ENCODE results near the gene ATXN10. TPM values are rescaled to one million over a fixed set of nuclear protein-coding genes. Genes with fewer than 3 reads are reported as not detected.
A peak's percentile ranks its signal among the peaks of the same experiment; 100 is the strongest.

Gene ATXN10
- total RNA-seq, 2 experiments from 2014 or later: 87.1 to 101 TPM

- H3K36me3 Mint-ChIP-seq (ENCODE audit: low read depth): peaks cover 33% of the 10 kb centered on the region
- ChIA-PET CTCF (no interaction called here), POLR2A (no interaction called here)
- peaks cover 18% of the 10 kb centered on the region for H3K9me3 Mint-ChIP-seq (ENCODE audit: low read depth)
- no peak for ATAC-seq
- DNase-seq: no peak
- intact Hi-C loops (cut with DNase I, micrococcal nuclease): no loop called here
- no peak overlapping the region for H3K27ac Mint-ChIP-seq
- no peaks in the 10 kb centered on the region for H3K4me1 Mint-ChIP-seq
- no peak overlapping the region for H3K4me3 Mint-ChIP-seq
- H3K27me3 Mint-ChIP-seq: no peaks in the 10 kb centered on the region
Observed at GRCh38 chr22:45855961-45856360, 184.3 kb downstream of the ATXN10 start.

DNA sequence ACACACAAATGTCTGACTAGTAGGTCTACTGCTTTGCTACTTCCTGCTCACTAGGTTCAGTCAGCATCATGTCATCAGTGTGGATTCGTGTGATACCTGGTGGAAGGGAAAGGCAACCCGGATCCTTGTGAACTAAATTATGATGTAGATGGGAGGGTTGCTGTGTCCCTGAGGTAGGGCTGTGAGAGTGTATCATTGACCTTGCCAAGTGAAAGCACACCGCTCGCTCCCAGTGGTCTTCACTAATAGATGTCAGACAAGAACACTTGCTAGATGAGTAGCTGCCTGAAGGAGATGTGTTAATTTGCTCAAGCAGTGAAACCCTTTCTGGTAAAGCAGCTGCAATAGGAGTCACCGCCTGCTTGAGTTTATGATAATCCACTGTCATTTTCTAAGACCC lies 185.9 kb downstream of the ATXN10 start:
- Mint-ChIP-seq H3K9me3 (ENCODE audit: low read depth) (peaks cover 10% of the 10 kb centered on the region), H3K27ac (no peak overlapping the region), H3K4me1 (no peaks in the 10 kb centered on the region), H3K4me3 (no peak overlapping the region), H3K27me3 (no peaks in the 10 kb centered on the region), H3K36me3 (ENCODE audit: low read depth) (peaks cover 17% of the 10 kb centered on the region)
- DNase-seq (no peak), ATAC-seq (no peak)
- ChIA-PET POLR2A (no interaction called here), CTCF (no interaction called here)
- intact Hi-C loops (cut with DNase I, micrococcal nuclease): no loop called here

- no peak overlapping the region for H3K4me3 Mint-ChIP-seq
- CTCF ChIA-PET: interaction anchor here (1.1 kb wide), 1 partner anchor 125 kb away, joined by 3 read pairs; no protein-coding TSS in a partner anchor
- intact Hi-C loops (cut with DNase I, micrococcal nuclease): loop anchor here (5.0 to 10.0 kb wide), 2 partner anchors 255 to 282 kb away; no protein-coding TSS in a partner anchor
- no peak overlapping the region for H3K27ac Mint-ChIP-seq
- peaks cover 7% of the 10 kb centered on the region for H3K27me3 Mint-ChIP-seq
- peaks cover 9% of the 10 kb centered on the region for H3K9me3 Mint-ChIP-seq (ENCODE audit: low read depth)
- DNase-seq (no peak), ATAC-seq (no peak)
- peaks cover 9% of the 10 kb centered on the region for H3K4me1 Mint-ChIP-seq
- POLR2A ChIA-PET: no interaction called here
- H3K36me3 Mint-ChIP-seq (ENCODE audit: low read depth): peaks cover 9% of the 10 kb centered on the region
Observed at GRCh38 chr22:45859231-45860161, 187.9 kb downstream of the ATXN10 start.

DNA sequence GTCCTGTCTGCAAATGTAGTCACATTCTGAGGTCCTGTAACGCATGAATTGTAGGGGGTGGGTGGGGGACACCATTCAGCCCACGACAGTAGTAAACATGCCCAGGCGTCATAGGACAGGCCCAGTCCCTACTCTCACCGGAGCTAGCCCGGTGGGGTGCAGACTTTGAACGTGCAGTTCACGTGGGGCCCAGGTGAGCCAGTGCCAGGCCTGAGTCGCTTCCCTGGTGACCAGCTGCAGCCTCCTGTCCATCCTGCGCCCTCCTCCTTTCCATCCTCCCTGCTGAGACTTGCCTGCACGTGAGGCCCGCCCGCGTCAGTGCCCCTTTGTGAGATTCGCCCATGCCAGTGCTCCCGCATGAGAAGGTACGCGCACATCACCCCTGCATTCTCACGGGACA lies 188.6 kb downstream of the ATXN10 start:
- Mint-ChIP-seq H3K36me3 (ENCODE audit: low read depth) (peaks cover 6% of the 10 kb centered on the region), H3K4me3 (no peak overlapping the region), H3K27me3 (peaks cover 14% of the 10 kb centered on the region), H3K27ac (no peak overlapping the region), H3K4me1 (peaks cover 10% of the 10 kb centered on the region), H3K9me3 (ENCODE audit: low read depth) (peaks cover 9% of the 10 kb centered on the region)
- ChIA-PET CTCF (no interaction called here), POLR2A (no interaction called here)
- ATAC-seq: no peak
- no peak for DNase-seq
- intact Hi-C loops (cut with DNase I, micrococcal nuclease): loop anchor here (5.0 to 10.0 kb wide), 2 partner anchors 255 to 283 kb away; no protein-coding TSS in a partner anchor

DNA sequence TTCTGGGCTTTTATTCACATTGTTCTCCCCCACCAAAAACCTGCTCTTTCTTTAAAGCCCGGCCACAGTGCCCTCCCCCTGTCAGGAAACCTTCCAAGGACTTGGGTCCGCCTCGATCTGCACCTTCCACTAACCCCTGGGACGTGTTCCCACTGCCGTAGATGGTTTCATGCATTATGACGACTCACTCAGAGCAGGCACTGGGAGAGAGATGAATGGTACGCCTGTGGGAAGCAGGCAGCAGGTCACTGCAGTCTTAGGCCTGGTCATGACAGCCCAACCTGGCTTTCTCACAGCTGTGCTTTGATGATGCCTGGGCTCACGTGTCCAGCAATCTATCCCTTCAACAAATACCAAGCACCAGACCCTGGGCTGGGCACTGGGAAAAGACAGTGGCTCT lies 189.6 kb downstream of the ATXN10 start:
- ChIA-PET POLR2A (no interaction called here), CTCF (no interaction called here)
- H3K27me3 Mint-ChIP-seq: peaks cover 23% of the 10 kb centered on the region
- ATAC-seq (no peak), DNase-seq (no peak)
- H3K36me3 Mint-ChIP-seq (ENCODE audit: low read depth): peaks cover 4% of the 10 kb centered on the region
- peaks cover 10% of the 10 kb centered on the region for H3K4me1 Mint-ChIP-seq
- no peak overlapping the region for H3K4me3 Mint-ChIP-seq
- H3K27ac Mint-ChIP-seq: no peak overlapping the region
- peaks cover 9% of the 10 kb centered on the region for H3K9me3 Mint-ChIP-seq (ENCODE audit: low read depth)
- intact Hi-C loops (cut with DNase I, micrococcal nuclease): loop anchor here (5.0 to 10.0 kb wide), 2 partner anchors 254 to 284 kb away; no protein-coding TSS in a partner anchor

GRCh38 chr22:45863981-45864751 lies 192.5 kb downstream of the ATXN10 start:
- Mint-ChIP-seq H3K27ac (no peak overlapping the region), H3K36me3 (ENCODE audit: low read depth) (peaks cover 2% of the 10 kb centered on the region), H3K9me3 (ENCODE audit: low read depth) (peaks cover 9% of the 10 kb centered on the region), H3K4me1 (peaks cover 10% of the 10 kb centered on the region), H3K4me3 (no peak overlapping the region), H3K27me3 (peaks cover 34% of the 10 kb centered on the region)
- ChIA-PET POLR2A (interaction anchor here (0.6 kb wide), 1 partner anchor 247 kb away, joined by 3 read pairs; no protein-coding TSS in a partner anchor), CTCF (interaction anchor here (0.5 to 2.6 kb wide), 32 partner anchors 9 to 783 kb away, joined by 3 to 15 read pairs (median 4); no protein-coding TSS in a partner anchor)
- intact Hi-C loops (cut with DNase I, micrococcal nuclease): loop anchor here (1.0 to 10.0 kb wide), 4 partner anchors 219 to 287 kb away; no protein-coding TSS in a partner anchor
- DNase-seq (peak; percentile 85), ATAC-seq (peak; percentile 73)

- no peak overlapping the region for H3K4me3 Mint-ChIP-seq
Observed at GRCh38 chr22:45864959-45865476, 193.4 kb downstream of the ATXN10 start.

DNA sequence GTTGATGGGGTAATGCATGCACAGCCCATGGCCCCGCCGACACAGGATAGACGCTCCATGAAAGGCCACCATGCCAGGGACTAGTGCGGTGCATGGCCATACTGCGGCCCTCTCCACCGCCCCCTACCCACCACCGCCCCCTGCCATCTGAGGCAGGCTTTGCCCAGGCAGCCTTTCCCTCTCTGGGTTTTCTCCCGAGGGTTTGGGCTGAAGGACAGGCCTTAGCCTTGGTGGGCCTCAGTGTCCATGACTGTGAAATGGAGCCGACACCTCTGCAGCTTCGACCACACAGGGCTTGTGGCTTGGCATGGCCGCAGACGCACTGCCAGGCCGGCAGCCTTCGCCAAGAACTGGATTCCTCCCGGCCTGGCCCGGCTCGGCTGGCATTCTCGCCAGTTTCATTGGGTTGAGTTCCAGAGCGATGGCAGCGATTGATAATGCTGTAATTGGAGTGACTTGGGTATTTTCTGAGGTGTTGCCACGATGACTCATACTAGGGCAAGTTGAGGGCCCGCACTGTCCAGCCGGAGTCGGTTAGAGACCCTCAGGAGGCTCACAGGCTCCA lies 194.0 kb downstream of the ATXN10 start:
- ATAC-seq: no peak
- Mint-ChIP-seq H3K27ac (no peak overlapping the region), H3K27me3 (peaks cover 36% of the 10 kb centered on the region), H3K4me1 (peaks cover 10% of the 10 kb centered on the region), H3K36me3 (ENCODE audit: low read depth) (peaks cover 2% of the 10 kb centered on the region), H3K9me3 (ENCODE audit: low read depth) (peaks cover 6% of the 10 kb centered on the region), H3K4me3 (no peak overlapping the region)
- ChIA-PET POLR2A (no interaction called here), CTCF (interaction anchor here (0.7 kb wide), 1 partner anchor 446 kb away, joined by 4 read pairs; no protein-coding TSS in a partner anchor)
- intact Hi-C loops (cut with DNase I, micrococcal nuclease): loop anchor here in 1 of 2 experiments (2.0 to 10.0 kb wide), 2 partner anchors 249 to 287 kb away; no protein-coding TSS in a partner anchor
- DNase-seq: no peak

More at GRCh38 chr22:45864959-45865476, 193.4 kb downstream of the ATXN10 start:
- intact Hi-C loops (cut with DNase I, micrococcal nuclease): loop anchor here (1.0 to 10.0 kb wide), 4 partner anchors 220 to 288 kb away; no protein-coding TSS in a partner anchor
- no peak for DNase-seq
- Mint-ChIP-seq H3K9me3 (ENCODE audit: low read depth) (peaks cover 9% of the 10 kb centered on the region), H3K4me1 (peaks cover 10% of the 10 kb centered on the region), H3K27me3 (peaks cover 34% of the 10 kb centered on the region), H3K27ac (no peak overlapping the region), H3K36me3 (ENCODE audit: low read depth) (peaks cover 2% of the 10 kb centered on the region)
- no peak for ATAC-seq
- POLR2A ChIA-PET: no interaction called here
- CTCF ChIA-PET: interaction anchor here (0.6 to 2.6 kb wide), 10 partner anchors 8 to 611 kb away, joined by 3 to 15 read pairs (median 4); no protein-coding TSS in a partner anchor

GRCh38 chr22:45866126-45866645 lies 194.6 kb downstream of the ATXN10 start:
- CTCF ChIA-PET: no interaction called here
- ATAC-seq (no peak), DNase-seq (no peak)
- intact Hi-C loops (cut with DNase I, micrococcal nuclease): loop anchor here in 1 of 2 experiments (10.0 kb wide), 1 partner anchor 249 kb away; no protein-coding TSS in a partner anchor
- H3K4me1 Mint-ChIP-seq: peaks cover 10% of the 10 kb centered on the region
- peaks cover 2% of the 10 kb centered on the region for H3K36me3 Mint-ChIP-seq (ENCODE audit: low read depth)
- POLR2A ChIA-PET: no interaction called here
- H3K27me3 Mint-ChIP-seq: peaks cover 36% of the 10 kb centered on the region
- no peak overlapping the region for H3K27ac Mint-ChIP-seq
- no peak overlapping the region for H3K4me3 Mint-ChIP-seq
- H3K9me3 Mint-ChIP-seq (ENCODE audit: low read depth): peaks cover 6% of the 10 kb centered on the region

GRCh38 chr22:45866646-45867117 lies 195.0 kb downstream of the ATXN10 start:
- no peak overlapping the region for H3K27ac Mint-ChIP-seq
- H3K4me3 Mint-ChIP-seq: no peak overlapping the region
- peaks cover 2% of the 10 kb centered on the region for H3K36me3 Mint-ChIP-seq (ENCODE audit: low read depth)
- peaks cover 10% of the 10 kb centered on the region for H3K4me1 Mint-ChIP-seq
- DNase-seq (no peak), ATAC-seq (no peak)
- H3K9me3 Mint-ChIP-seq (ENCODE audit: low read depth): peaks cover 5% of the 10 kb centered on the region
- ChIA-PET CTCF (no interaction called here), POLR2A (no interaction called here)
- H3K27me3 Mint-ChIP-seq: peaks cover 36% of the 10 kb centered on the region
- intact Hi-C loops (cut with DNase I, micrococcal nuclease): loop anchor here in 1 of 2 experiments (10.0 kb wide), 1 partner anchor 248 kb away; no protein-coding TSS in a partner anchor

Measured in activated CD4-positive, alpha-beta T cell treated with anti-CD3 and anti-CD28 coated beads for 36 hours (primary cell).